Measurements from ENCODE around the gene TMEM144. TPM values are rescaled to one million over a fixed set of nuclear protein-coding genes. Genes with fewer than 3 reads are reported as not detected.
A peak's percentile ranks its signal among the peaks of the same experiment; 100 is the strongest.
"Not testable (repeated sequence)": the region's sequence is repeated elsewhere in the genome, so short reads cannot be mapped to it uniquely, and the experiment has no call there.

Gene TMEM144
- total RNA-seq, 2 experiments from 2014 or later = not detected

DNA sequence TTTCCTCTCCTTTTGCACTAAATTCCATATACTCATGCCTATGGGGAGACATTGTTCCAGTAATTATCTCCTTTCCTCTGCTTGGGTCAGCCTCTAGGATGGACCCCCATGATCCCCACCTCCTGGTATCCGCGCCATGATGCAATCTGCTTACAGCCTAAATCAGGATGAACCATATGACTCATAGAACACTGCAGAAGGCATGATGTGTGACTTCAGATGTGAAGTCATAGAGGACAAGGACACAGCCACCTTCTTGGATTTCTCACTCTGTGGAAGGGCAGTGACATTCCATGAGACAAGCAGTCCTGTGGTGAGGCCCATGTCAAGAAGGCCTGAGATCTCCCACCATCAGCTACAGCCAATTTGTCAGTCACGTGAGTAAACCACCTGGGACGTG lies 9.0 kb upstream of the TMEM144 start:
- Mint-ChIP-seq H3K4me1 (no peaks in the 10 kb centered on the region), H3K36me3 (ENCODE audit: low read depth) (no peaks in the 10 kb centered on the region), H3K4me3 (no peak overlapping the region), H3K27me3 (peaks cover 4% of the 10 kb centered on the region), H3K27ac (no peak overlapping the region), H3K9me3 (no peaks in the 10 kb centered on the region)
- DNase-seq = no peak
- ChIA-PET POLR2A (no interaction called here), CTCF (no interaction called here)

DNA sequence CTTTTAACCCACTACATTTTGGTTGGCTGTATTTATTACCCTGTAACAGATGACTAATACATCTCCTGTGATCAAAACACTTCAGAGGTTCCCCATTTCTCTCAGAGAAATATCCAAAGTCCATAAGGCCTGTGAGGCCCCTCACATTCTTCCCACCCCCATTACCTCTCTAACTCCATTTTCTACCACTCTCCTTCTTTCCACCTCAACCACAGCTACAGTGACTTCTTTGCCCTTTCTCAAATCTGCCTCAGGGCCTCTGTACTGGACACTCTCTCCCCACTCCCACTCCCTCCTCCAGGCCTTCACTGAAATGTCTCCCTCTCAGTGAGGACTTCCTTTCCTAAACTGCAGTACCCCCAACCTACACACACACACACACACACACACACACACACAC lies 8.4 kb upstream of the TMEM144 start:
- POLR2A ChIA-PET = no interaction called here
- CTCF ChIA-PET = no interaction called here
- Mint-ChIP-seq H3K27me3 (peaks cover 4% of the 10 kb centered on the region), H3K36me3 (ENCODE audit: low read depth) (no peaks in the 10 kb centered on the region), H3K4me1 (no peaks in the 10 kb centered on the region), H3K9me3 (no peaks in the 10 kb centered on the region), H3K4me3 (no peak overlapping the region), H3K27ac (no peak overlapping the region)
- DNase-seq = no peak

DNA sequence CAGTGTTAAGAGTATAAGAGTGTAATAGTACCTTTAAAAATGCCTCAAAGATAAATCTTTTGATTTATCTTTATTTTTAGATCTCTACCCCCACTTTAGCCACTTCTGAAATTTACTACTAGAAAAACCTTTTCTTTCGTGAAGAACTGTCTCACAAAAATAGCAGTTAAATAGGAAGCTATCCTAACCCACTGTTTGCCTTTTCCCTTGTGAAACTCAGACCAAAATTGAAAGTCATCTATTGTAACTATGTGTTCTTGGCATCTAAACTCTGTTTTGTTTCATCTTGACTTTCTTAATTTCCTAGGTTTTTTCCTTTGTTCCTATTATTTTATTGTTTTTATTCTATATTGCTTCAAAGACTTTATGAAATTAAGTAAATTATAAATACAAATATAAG lies 7.8 kb upstream of the TMEM144 start:
- Mint-ChIP-seq H3K4me3 (no peak overlapping the region), H3K4me1 (no peaks in the 10 kb centered on the region), H3K9me3 (peaks cover 1% of the 10 kb centered on the region), H3K36me3 (ENCODE audit: low read depth) (no peaks in the 10 kb centered on the region), H3K27me3 (no peaks in the 10 kb centered on the region), H3K27ac (no peak overlapping the region)
- ChIA-PET POLR2A (no interaction called here), CTCF (no interaction called here)
- DNase-seq = no peak

DNA sequence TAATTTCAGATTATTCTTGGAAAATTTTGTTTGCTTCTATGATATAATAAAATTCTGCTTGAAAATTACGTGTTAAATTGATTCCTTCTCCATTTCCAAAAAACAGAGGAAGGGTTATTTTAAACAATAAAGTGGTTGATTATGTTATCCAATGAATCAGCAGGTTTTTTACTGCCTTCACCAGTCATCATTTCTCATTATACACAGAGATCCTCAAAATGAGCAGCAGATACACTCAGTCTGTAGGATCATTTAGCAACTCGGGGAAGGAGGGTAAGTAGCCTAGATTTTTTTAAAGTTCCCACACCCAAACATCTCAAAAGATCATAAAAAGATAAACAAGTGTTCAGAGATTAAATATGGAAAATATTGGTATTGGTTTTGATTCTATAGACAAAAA lies 6.8 kb upstream of the TMEM144 start:
- POLR2A ChIA-PET = no interaction called here
- H3K36me3 Mint-ChIP-seq (ENCODE audit: low read depth) = no peaks in the 10 kb centered on the region
- CTCF ChIA-PET = no interaction called here
- no peak overlapping the region for H3K4me3 Mint-ChIP-seq
- H3K9me3 Mint-ChIP-seq = peaks cover 5% of the 10 kb centered on the region
- no peak overlapping the region for H3K27ac Mint-ChIP-seq
- no peaks in the 10 kb centered on the region for H3K4me1 Mint-ChIP-seq
- no peak for DNase-seq
- no peaks in the 10 kb centered on the region for H3K27me3 Mint-ChIP-seq

DNA sequence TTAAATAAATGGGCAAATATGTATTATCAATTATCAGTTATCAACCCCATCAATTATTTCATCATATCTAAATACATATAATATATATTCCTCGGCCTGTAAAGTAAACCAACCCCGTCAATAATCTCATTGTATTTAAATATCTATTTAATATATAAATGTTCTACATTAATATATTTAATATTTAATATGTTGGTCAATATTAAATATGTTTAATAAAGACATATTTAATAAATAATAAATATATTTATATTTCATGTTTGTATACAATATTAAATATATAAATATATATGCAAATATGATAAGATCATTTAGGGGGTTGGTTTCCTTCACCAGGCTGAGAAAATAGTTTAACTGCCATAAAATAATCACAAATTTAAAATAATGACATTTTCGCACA lies 6.4 kb upstream of the TMEM144 start:
- peaks cover 5% of the 10 kb centered on the region for H3K9me3 Mint-ChIP-seq
- no peaks in the 10 kb centered on the region for H3K4me1 Mint-ChIP-seq
- no peak for DNase-seq
- no peaks in the 10 kb centered on the region for H3K27me3 Mint-ChIP-seq
- H3K36me3 Mint-ChIP-seq (ENCODE audit: low read depth) = no peaks in the 10 kb centered on the region
- H3K4me3 Mint-ChIP-seq = no peak overlapping the region
- H3K27ac Mint-ChIP-seq = no peak overlapping the region
- CTCF ChIA-PET = no interaction called here
- POLR2A ChIA-PET = no interaction called here

DNA sequence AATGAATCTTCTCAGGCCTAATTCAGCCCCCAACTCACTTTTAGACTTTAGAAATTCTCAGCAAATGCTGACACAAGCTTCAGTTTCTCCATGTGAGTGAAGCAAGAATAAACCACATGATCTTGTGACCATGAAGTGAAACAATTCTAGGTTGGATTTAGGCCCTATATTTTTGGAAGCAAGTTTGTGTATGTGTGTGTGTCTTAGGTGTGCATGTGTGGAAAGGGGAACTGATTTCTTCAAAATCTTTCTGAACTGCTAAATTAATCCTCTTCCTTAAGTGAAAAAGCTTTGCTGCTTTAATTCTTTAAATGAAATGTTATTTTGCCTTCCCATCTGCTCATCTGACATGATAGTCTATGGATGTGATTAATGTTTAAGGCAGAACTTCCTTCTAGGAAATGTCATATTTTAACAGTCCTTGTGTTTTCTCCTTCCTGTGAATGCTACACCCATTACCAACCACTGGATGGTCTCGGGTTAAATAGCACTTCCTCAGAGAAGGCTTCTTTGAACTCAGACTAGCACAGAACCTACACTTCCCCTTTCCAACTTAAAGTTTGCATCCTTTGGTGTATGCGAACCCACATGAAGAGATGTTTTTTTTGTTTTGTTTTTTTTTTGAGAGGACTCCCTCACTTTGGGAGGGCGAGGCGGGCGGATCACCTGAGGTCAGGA lies 1.2 kb upstream of the TMEM144 start:
- CTCF ChIA-PET = no interaction called here
- no peak overlapping the region for H3K4me3 Mint-ChIP-seq

DNA sequence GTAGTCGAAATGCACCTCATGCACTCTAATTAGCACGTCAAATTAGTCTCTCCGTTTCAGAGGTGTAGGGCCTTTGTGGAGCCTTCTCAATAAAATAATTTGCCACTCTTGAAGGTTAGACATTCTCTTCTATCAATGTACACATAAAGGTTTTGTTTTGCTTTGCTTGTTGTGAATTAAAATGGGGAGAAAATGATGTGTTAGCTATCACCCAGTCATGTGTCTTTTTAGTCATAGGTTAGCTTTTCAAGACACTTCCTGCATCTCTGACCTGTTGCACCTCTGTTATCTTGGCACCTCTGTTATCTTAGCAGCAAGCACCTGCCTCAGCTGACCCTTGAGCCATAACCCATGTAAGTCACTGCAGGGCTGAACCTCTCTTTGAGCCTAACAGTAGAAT lies 936 bp downstream of the TMEM144 start:
- Mint-ChIP-seq H3K36me3 (ENCODE audit: low read depth) (no peaks in the 10 kb centered on the region), H3K27ac (no peak overlapping the region), H3K9me3 (peaks cover 5% of the 10 kb centered on the region), H3K27me3 (peaks cover 17% of the 10 kb centered on the region), H3K4me1 (peaks cover 13% of the 10 kb centered on the region), H3K4me3 (peak overlapping the region; percentile 18)
- ChIA-PET CTCF (interaction anchor here (1.3 kb wide), 1 partner anchor 18 kb away, joined by 4 read pairs; no protein-coding TSS in a partner anchor), POLR2A (no interaction called here)
- no peak for DNase-seq

More for the DNA sequence above, 1.2 kb upstream of the TMEM144 start:
- POLR2A ChIA-PET = no interaction called here
- Mint-ChIP-seq H3K36me3 (ENCODE audit: low read depth) (no peaks in the 10 kb centered on the region), H3K27ac (no peak overlapping the region), H3K4me1 (peaks cover 13% of the 10 kb centered on the region), H3K27me3 (peaks cover 17% of the 10 kb centered on the region), H3K9me3 (peaks cover 5% of the 10 kb centered on the region)
- no peak for DNase-seq

DNA sequence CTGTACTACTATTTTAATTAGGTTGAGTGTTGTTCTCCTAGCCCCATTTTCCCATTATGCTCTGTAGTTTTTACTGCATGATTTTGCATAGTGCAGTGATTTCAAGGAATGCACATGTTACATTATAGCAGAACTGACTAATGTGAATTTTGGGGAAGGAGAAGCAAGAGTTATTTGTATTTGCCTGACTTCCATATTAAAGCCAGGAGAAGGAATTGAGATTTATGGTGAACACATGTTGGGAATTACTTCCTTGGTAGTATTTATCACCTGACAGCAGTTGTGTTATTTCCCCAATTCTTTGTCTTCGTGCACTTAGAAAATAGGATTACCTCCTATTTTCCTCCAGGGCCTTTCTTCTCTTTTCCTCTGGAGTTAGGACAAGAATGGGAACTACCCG lies 3.2 kb downstream of the TMEM144 start:
- no peak overlapping the region for H3K27ac Mint-ChIP-seq
- ChIA-PET CTCF (no interaction called here), POLR2A (no interaction called here)
- peaks cover 13% of the 10 kb centered on the region for H3K4me1 Mint-ChIP-seq
- H3K9me3 Mint-ChIP-seq = no peaks in the 10 kb centered on the region
- no peak overlapping the region for H3K4me3 Mint-ChIP-seq
- peaks cover 17% of the 10 kb centered on the region for H3K27me3 Mint-ChIP-seq
- no peaks in the 10 kb centered on the region for H3K36me3 Mint-ChIP-seq (ENCODE audit: low read depth)
- DNase-seq = no peak

DNA sequence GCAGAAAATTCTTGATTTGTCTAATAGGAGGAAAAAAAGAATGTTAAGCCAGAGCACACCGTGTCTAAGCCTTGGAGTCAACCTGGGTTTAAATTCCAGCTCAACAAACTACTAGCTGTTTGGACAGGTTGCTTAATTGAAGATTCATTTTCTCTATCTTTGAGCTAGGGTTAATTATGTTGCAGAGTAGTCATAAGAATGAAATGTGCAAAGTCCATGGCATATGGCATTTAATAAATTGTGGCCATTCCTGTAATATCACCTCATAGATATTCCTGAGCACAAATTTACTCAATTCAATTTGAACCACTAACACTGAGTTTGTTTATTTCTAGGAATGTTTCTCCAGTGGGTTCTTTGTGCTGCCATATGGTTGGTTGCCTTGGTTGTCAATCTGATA lies 4.6 kb downstream of the TMEM144 start:
- H3K27ac Mint-ChIP-seq = no peak overlapping the region
- CTCF ChIA-PET = no interaction called here
- POLR2A ChIA-PET = no interaction called here
- no peaks in the 10 kb centered on the region for H3K36me3 Mint-ChIP-seq (ENCODE audit: low read depth)
- H3K4me3 Mint-ChIP-seq = no peak overlapping the region
- H3K4me1 Mint-ChIP-seq = peaks cover 10% of the 10 kb centered on the region
- peaks cover 10% of the 10 kb centered on the region for H3K27me3 Mint-ChIP-seq
- DNase-seq = no peak
- no peaks in the 10 kb centered on the region for H3K9me3 Mint-ChIP-seq

DNA sequence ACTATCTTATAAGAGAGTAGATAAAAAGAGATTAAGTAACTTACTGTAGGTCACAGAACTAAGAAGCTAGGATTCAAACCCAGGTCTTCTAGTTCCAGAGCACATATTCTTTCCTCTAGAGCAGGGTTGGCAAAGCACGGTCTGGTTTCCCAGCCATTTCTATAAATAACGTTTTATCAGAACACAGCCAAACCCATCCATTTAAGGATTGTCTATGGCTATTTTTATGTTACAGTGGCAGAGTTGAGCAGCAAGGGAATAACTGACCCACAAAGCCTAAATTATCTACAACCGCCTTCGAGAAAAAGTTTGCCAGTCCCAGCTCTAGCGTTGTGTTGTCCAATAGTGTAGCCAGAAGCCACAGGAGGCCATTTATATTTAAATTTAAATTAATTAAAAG lies 7.5 kb downstream of the TMEM144 start:
- H3K4me3 Mint-ChIP-seq = no peak overlapping the region
- H3K4me1 Mint-ChIP-seq = no peaks in the 10 kb centered on the region
- no peaks in the 10 kb centered on the region for H3K9me3 Mint-ChIP-seq
- ChIA-PET CTCF (no interaction called here), POLR2A (no interaction called here)
- no peak overlapping the region for H3K27ac Mint-ChIP-seq
- H3K36me3 Mint-ChIP-seq (ENCODE audit: low read depth) = no peaks in the 10 kb centered on the region
- H3K27me3 Mint-ChIP-seq = no peaks in the 10 kb centered on the region
- no peak for DNase-seq

DNA sequence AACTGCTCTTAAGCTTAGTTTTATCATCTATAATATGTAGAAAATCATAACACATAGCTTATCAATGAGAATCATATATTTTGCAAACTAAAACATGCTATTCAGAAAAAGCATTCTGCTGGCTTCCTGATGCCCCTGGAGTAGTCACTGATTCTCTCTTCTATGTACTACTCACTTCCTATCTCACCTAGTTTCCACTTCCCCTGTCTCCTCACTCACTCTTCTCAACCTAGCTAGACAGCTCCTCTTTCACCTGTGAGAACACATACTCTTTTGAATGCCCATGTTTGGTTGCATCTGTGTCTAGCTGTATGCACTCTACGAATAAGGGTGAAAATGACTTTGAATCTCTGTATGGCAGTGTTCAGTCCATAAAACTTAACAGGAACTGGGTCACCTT lies 9.3 kb downstream of the TMEM144 start:
- DNase-seq = no peak
- CTCF ChIA-PET = no interaction called here
- H3K9me3 Mint-ChIP-seq = no peaks in the 10 kb centered on the region
- H3K27ac Mint-ChIP-seq = no peak overlapping the region
- peaks cover 2% of the 10 kb centered on the region for H3K27me3 Mint-ChIP-seq
- no peaks in the 10 kb centered on the region for H3K36me3 Mint-ChIP-seq (ENCODE audit: low read depth)
- H3K4me3 Mint-ChIP-seq = no peak overlapping the region
- H3K4me1 Mint-ChIP-seq = no peaks in the 10 kb centered on the region
- POLR2A ChIA-PET = no interaction called here

DNA sequence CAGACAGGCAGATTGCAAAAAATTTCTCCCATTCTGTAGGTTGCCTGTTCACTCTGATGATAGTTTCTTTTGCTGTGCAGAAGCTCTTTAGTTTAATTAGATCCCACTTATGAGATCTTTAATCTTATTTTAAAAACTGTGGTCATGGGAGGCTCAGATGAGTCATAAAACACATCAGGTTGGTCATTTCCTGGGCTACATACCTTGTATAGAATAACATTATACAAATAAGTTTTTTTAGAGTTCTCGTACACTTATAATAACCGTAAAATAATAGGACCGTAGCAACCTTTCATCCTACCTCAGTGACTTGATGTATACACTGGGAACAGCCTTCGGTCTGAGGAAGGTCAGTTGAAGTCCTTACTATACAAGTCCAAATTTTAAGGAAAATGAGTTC lies 14.0 kb downstream of the TMEM144 start:
- POLR2A ChIA-PET; DNase-seq; H3K27me3 Mint-ChIP-seq; CTCF ChIA-PET; H3K36me3 Mint-ChIP-seq (ENCODE audit: low read depth); H3K4me1 Mint-ChIP-seq; H3K4me3 Mint-ChIP-seq; H3K27ac Mint-ChIP-seq; H3K9me3 Mint-ChIP-seq: not testable (repeated sequence)

DNA sequence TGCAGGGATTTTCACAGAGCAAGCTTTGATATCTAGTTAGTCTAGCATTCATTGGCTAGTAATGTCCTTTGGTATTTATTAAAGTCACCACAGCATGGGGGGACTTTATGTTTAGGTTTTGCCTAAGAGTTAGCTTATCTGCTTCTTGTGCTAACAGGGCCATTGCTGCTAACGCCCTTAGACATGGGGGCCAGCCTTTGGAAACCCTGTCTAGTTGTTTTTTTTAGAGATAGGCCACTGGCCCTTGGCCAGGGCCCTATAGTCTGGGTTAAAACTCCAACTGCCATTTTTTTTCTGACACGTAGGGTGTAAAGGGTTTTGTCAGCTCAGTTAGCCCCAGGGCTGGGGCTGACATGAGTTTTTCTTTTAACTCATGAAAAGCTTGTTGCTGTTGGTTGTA lies 14.7 kb downstream of the TMEM144 start:
- H3K27ac Mint-ChIP-seq; CTCF ChIA-PET; H3K36me3 Mint-ChIP-seq (ENCODE audit: low read depth); H3K27me3 Mint-ChIP-seq; DNase-seq; H3K9me3 Mint-ChIP-seq; H3K4me3 Mint-ChIP-seq; POLR2A ChIA-PET; H3K4me1 Mint-ChIP-seq: not testable (repeated sequence)

DNA sequence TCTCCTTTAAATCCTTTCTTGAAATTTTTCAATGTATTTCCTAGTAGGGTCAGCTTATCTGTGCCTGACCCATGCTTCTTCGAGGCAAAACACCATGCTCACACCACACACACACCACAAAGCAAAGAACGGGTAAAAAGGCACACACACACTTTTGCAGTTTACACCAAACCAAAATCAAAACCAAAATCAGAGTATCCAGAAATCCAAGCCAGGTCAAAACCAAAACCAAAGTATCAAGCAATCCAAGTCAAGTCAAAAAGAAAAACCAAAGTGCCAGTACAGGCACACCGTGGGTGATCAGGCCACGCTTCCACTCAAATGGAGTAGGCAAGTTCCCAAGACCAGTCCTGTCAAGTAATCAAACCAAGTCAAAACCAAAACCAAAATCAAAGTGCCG lies 17.6 kb downstream of the TMEM144 start:
- H3K27me3 Mint-ChIP-seq; H3K36me3 Mint-ChIP-seq (ENCODE audit: low read depth); DNase-seq; POLR2A ChIA-PET; H3K4me3 Mint-ChIP-seq; H3K9me3 Mint-ChIP-seq; H3K4me1 Mint-ChIP-seq; H3K27ac Mint-ChIP-seq; CTCF ChIA-PET: not testable (repeated sequence)

DNA sequence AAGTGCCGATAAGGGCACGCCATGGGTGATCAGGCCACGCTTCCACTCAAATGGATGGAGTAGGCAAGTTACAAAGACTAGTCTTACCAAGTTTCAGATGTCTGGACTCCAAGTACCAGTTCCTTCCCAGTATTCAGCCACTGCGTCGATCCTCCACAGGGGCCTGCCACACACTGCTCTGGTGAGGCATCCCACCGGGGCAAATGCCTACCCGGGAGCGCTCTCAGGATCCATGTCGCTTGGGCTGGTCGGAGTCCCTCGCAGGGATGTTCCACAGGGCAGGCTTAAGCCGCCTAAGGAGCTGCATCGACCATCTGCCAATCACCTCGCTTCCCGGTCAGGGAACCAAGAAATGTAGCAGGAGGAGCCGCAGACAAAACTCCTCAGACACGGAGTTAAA lies 18.1 kb downstream of the TMEM144 start:
- H3K4me3 Mint-ChIP-seq; H3K9me3 Mint-ChIP-seq; H3K27ac Mint-ChIP-seq; DNase-seq; H3K36me3 Mint-ChIP-seq (ENCODE audit: low read depth); CTCF ChIA-PET; POLR2A ChIA-PET; H3K27me3 Mint-ChIP-seq; H3K4me1 Mint-ChIP-seq: not testable (repeated sequence)
